SK-N-MC (cell line): ENCODE measurements around the gene BPIFA1.

Experiments
- EZH2 ChIP-seq: fragments of 200-600 bp; sonication (generic); IDR thresholded peaks from one replicate; pipeline ENCODE4 v1.6.1; 2017; ENCODE audit warnings: antibody characterized with exemption
- POLR2AphosphoS5 ChIP-seq: IDR thresholded peaks from 2 replicates; pipeline ENCODE4 v1.6.1; 2012; ENCODE audit warnings: mild to moderate bottlenecking, low read depth, low read length, borderline replicate concordance

DNA sequence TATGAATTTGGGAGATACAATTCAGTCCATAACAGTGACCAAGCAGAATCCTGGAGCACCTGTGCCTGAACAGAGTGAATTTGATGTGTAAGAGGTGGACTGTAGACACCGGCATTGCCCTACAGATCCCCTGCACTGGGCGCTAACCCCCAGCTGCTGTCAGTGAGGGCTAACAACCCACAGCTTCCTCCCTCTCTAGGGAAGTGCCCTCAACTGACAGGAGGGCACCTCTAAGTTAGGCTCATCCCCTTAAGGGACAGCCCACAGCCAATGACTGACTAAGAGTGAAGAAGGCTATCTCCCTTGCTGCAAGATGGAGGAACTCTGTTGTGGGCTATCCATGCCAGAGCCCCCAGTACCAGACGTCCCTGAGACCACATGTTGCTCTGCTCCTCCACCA is 31.9 kb downstream of the BPIFA1 start:
- TF ChIP-seq POLR2AphosphoS5 (no peak), EZH2 (no peak)
